ENCODE measurements around the gene CACNA1C. TPM values are rescaled to one million over a fixed set of nuclear protein-coding genes. Genes with fewer than 3 reads are reported as not detected.

CACNA1C gene
- total RNA-seq, 1 donor from 2014 or later = 1.5 TPM

DNA sequence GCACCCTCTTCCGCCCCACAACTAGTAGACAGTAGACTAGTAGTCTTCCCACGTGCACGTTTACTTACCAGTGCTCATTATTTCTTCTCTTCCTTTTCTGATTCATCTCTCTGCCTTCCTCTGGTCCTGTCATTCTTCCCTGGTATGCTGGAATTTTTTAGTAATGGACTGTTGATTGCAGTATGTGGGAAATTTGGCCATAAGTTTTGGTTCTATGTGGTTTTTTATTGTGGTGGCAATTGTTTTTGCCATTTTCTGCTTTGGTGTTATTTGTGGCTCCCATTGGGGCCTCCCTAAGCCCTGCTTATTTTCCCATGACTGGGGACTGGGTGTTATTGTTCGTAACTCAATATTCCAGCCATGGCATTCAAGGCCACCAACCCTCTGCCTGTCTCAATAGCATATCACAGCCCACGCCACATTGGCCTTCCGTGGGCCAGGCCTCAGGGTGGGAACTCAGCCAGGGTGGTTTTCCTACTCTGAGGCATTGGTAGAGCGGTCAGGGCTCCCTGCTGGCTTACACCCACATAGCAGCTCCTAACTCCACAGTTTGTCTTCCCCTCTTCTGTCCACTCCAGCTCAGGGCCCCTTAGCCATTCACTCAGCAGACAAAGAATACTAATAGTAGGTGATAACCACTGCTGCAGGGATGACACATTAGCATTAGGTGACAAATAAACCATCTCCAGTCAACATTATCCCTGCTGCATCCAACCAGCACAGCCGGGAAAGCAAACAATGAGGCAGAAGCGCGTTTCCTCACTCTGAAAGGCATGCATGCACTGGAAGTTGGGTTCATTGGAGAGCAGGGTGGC lies 321.5 kb downstream of the CACNA1C start:
- DNase-seq = no peak

DNA sequence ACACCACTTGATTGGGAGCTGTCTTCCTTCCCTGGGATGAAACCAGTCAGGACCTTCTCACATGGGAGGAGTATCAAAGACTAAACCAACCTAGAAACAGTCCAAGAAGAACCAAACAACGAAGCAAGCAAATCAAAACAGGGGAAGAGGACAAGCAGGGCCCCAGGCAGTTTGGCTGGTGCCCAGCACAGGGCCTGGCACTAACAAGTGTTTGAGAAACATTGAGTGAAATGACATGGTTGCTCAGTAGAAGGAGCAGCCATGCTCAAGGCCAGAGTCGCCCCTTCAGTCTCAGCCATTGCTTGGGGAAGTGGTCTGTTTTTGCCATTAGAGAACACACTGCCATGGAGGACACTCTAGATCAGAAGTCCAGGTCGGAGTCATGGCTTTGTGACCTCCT lies 323.1 kb downstream of the CACNA1C start:
- no peak for DNase-seq

DNA sequence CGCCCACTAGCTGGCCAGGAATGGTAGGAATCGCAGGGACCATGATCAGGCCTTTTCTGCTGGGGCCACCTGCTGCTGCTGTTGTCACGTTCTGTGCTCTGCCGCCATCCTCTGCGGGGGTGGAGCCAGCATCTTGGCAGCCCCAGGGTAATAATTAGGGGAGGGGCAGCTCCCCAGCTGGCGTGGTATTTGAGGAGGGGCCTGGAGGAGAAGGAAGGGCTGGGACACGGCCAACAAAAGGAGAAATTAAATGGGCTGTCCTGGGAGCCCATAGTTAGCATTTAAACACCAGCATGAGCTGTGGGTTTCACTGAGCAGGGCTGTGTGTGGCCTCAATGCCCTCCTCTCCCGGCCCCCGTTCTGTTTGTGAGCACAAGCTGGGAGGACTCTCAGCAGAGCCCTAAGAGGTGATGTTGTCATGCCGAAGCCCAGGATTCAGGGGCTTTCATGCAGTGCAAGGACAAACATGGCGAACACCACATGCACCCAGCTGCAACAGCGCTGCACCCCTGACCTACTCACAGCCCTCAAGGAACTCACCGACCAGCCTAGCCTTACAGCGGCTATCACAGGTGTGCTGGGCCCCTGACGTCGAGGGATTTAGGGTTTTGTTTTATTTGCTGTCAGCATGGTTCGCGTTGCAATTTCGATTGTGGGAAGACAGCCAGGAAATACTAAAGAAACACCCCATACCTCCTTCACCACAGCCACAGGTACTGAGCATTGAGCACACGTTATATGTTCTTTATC lies 324.3 kb downstream of the CACNA1C start:
- no peak for DNase-seq

DNA sequence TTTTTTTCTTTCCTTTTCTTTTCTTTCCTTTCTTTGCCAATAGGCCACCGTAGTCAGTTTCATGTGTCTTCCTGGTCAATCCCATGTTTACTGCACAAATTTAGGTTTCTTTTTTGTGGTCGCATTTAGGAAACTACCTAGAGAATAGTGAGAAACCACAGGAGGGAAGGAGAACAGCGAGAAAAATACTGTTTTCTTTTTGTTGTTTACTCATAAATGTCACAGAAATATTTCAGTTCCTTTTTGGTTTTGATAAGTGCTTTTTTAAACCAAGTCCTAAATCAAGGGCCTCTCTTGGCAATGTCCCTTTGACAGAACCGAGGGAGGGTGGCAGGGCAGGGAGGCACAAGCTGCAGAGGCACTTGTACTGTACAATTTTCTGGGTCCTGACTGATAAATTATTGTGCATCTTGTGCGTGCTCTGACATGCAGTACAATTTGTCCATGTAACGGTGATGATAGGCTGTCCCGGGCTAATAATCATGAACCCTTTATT lies 326.1 kb downstream of the CACNA1C start:
- no peak for DNase-seq

DNA sequence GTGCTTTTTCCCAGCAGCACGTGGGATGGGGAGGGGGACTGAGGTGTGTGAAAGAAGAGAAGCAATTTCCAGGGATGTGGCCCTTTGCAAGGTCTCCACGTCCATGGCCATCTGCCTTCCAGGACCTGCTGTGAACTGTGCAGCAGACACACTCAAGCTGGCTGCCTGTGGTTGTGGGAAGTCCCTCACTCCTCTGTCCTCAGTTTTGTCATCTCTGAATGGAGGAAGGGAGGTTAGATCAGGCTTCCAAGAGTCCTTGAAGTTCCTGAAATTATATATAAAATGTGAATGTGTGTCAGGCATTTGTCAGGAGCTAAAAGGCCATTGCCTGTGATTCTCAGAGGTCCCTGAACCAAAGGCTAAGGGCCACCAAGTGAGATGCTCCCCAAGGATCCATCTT lies 328.2 kb downstream of the CACNA1C start:
- no peak for DNase-seq

DNA sequence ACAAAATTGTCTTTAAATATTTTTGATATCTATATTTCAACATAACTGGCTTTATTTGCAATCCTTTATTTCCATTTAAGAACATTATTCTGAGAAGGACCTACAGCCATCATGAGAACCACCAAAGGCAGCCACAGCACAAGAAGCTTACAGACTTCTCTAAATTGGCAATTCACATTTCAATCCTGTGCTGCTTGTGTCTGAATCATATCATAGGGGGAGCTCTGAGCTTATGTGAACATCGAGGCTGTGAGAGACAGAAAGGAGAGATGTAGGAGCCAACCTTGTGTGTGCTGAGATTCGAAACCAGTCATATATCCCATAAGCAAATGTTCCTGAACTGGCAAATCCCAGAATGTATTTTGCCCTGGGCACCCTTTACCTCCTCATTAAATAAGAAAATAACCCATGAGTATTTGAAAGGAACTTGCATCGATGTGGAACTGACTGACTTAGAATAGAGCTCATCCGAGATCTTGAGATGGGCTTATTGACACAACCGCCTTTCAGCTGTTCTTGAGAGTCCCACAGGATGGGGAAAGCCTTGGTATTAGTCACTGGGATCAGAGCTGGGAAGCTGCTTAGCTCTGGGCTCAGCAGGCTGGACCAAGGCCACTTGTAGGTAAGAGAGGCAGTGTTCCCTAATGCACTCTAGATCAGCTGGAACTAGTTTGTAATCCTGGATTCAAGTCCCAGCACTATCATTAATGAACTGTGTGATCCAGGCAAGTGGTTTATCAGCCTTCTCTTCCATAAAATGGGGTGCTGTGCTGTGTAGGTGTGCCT lies 329.8 kb downstream of the CACNA1C start:
- no peak for DNase-seq

DNA sequence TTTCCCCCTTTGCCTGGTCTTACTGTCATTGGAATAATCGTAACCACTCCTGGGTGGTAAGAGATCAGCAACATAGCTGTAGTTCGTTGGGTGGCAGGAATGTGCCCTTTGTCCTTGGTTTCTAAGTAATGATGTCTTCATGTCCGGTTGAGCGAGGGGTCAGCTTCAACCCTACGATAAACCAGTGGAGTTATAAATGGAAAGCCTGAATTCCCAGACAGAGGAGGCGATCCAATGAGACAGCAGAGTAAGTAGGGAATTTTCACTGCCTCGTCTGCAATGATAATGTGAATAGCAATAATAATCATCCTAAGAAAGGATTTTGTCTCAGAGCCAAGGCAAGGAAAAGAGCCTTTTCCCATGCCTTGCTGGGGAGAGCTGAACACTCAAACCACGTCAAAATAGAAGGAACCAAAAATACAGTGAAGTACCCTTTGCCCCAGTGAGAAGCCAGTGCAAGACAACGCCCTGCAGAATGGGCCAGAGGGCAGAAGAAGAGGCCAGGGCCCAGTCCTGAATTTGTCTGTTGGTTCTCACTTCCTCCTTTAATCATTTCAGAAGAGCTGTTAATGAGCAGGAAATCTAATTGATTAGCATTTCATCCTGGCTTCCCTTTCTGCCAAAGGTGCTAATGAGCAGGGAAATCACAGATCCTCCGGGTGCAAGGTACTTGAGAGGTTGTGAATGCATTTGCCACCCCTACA lies 330.7 kb downstream of the CACNA1C start:
- no peak for DNase-seq

DNA sequence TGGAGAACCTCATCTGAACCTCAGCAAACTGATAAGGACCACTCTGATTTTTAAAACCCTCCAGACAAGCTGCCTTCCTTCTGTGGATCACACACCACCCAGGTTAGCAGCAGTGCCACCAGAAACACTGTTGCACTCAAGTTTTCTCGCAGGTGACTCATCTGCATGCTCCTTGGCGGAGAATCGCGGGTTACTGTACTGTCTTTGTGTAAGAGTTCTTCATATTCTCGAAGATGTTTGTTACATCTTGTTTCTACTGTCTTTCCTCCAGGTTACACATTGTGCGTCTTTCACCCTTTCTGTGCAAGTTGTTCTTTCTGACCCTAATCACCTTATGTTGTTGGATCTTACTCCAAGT lies 331.2 kb downstream of the CACNA1C start:
- no peak for DNase-seq

DNA sequence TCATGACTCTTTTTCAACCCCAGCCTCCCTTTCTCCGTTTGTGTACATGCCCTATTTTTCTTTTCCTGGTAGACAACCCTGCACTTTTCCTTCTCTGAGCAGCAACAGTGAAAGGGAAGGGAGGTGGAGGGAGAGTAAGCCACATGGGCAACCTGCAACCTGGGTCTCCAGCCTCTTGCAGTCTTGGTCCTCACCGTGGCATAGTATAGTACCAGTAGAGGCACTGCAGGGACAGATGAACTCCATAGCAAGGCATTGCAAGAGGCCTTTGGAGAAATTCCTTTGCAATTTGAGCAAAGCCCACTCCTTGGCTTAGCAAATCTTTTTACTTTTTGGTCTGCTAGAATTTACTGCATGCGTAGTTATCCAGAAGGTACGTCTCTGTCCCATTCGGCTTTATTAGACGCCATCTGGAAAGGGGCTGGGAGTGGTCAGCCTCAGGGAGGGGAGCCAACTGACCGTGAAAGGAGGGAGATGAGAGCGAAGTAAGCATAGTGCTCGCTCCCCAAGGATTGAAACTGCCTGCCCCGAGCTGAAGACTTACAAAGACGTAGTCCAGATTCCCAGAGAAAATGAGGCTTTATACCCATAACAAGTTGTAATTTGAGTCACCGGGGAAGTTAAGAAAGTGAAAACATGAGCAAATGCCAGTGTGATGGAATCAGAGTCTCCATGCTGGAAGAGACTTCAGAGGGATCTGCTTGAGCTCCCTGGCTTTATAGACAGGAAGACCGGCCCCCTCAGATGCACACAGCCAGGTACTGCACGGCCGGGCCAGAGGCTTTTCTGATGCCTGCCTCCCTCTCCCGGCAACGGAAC lies 332.0 kb downstream of the CACNA1C start:
- DNase-seq = no peak

DNA sequence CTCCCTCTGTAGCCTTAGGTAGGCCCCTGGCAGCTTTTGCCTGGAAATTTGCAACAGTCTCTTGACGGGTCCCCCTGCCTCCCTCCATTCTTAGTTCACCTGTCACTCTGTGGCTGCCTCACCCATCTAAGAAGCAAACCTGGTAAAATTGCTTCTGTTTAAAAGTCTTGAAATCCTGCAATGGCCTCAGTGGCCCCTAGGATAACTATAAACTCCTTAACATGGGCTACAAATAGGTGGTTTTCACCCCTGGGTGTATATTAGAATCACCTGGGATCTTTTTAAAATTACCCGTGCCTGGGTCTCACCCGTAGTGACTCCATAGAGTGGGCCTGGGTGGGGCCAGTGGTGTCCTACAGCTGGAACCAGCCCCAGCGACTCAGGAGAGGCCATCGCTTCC lies 332.7 kb downstream of the CACNA1C start:
- DNase-seq = no peak

DNA sequence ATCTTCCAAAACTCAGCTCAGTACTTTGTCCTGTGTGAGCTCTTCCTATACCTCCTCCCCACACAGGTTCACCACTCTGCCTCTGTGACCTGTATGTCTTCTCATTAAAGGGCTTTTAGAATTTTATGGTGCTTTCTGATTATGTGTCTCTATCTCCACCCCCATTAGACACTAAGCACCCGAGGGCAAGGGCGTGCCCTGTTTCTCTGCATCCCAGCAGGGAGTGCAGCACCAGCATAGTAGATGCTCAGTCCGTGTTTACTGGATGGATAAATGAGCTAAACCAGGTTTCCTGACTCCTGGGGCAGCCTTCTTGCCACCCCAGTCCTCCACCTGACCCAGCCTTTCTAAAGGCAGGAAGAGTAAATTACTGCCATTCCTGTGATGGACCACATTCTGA lies 333.8 kb downstream of the CACNA1C start:
- no peak for DNase-seq

DNA sequence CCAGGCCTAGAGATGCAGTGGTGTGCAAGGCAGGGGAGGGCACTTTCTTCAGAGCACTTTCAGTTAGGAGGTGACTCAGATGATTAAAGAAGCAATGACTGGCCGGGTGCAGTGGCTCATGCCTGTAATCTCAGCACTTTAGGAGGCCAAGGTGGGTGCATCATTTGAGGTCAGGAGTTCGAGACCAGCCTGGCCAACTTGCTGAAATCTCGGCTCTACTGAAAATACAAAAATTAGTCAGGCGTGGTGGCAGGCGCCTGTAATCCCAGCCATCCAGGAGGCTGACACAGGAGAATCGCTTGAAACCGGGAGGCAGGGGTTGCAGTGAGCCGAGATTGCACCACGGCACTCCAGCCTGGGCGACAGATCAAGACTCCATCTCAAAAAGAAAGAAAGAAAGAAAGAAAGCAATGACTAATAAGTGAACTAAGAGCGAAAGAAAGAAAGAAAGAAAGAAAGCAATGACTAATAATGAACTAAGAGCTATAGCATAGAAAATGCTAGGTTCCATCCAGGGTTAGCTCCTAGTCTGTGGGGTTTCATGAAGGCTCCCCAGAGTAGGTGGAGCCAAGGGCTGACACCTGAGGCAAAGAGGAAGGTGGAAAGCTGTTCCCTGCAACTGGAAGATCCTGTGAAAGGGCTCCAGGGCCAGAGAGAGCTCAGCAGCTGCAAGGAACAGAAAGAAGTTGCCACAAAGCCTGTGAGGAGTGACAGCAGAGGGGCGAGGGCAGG lies 334.5 kb downstream of the CACNA1C start:
- DNase-seq = no peak

DNA sequence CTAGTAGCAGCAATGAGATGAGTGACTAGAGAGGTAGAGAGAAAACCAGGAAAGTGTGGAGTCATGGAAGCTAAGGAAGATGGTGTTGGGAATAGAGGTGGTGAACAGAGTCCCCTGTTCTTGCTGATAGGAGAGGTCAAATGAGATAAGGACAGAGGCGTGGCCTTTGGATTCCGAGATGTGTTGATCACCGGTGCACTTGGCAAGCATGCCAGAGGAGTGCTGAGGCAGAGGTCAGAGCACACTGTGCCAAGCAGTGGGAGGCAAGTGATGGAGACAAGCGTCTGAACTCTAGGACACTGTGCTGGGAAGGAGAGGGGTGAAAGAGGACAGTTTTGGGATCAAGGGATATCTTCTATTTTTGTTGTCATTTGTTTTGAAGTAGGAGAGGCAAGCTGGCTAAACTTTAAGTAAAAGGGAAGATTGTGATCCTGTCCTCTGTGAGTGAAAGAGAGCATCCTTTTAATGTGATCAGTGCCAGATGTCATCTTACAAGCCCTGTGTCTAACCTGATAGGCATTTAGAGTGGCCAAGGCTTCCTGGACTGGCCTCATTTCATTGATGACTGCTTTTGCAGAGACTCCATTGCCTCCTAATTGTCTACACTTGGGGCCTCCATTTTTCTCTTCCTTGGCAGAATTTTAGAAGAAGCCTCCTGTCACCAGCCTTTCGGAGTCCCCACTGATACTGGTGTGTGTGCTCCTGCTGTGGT lies 336.4 kb downstream of the CACNA1C start:
- DNase-seq = no peak

DNA sequence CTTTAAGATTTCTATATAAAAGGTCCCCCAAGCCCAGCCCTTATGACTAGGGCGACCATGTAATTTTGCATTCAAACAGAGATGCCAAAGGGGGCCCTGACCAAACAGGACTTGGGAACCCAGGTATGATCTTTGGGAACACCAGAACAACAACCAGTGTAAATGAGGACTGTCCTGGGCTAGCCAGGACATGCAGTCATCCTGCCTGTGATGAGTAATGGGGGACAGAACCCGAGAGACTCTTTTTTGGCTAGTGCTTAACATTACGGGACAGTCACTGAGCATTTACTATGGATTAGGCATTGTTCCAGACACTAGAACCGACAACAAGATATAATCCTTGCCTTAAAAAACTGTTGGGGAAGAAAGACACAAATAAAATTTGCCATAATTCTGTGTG lies 337.3 kb downstream of the CACNA1C start:
- DNase-seq = no peak

DNA sequence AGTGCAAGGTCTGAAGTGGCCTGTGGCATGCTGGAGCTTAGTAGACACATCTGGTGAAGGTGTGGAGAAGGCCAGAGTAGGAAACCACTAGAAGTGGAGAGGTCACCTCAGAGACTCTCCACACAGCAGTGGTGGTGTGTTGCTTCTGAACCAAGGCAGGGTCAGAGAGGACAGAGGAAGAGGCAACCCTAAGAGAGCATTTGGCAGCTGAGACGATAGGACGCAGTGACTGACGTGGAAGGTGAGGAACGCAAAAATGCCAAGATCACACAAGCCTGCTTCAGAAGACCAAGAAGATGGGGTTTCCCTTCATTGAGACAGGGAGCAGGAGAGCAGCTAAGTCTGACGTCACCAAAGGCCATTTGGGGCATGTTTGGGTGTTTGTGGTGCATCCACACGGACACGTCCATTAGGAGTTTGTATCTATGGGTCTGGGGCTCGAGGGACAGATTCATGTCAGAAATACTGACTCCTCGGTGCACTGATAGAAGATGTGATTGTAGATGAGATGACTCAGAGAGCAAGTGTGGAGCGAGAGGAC lies 338.1 kb downstream of the CACNA1C start:
- no peak for DNase-seq

DNA sequence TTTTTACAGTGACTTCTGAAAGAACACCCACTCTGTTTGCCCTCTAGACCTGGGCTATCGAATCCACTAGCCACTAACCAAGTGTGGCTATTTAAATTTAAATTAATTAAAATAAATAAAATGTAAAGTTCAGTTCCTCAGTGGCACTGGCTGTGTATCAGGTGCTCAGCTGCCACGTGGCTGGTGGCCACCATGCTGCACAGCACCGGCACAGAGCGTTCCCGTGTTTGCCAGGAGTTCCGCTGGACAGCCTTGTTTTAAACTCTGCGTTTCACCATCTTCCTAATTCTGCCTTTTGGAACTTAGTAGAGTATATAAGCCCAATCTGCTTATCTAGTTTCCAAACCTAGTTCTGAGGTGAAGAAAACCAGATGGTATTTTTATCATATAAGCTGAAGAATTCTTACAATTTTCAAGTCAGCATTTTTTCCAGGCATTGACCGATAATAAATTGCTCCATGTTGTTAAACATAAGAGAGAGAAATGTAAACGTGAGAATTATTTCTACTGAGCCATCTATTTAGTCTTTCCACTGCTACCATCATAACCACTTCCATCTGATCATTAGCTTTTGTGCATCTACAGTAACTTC lies 339.0 kb downstream of the CACNA1C start:
- DNase-seq = no peak

DNA sequence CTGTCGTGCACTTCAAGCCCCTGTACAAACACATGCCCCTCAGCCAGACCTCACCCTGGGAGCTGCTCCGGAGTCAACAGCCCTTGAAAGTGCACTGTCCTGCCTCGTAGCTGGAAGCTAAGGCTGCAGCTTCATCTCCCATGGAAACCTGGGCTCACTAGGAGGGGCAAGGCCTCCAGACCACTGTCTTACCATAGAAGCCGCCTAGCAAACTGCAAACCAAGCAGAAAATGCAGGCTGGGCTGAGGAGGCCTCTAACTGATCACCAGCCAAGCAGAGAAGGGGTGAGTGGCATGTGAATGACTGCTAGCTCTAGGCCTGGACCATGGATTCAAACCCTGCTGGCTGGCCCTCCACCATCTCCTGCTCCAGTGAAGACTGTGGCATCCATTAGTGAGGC lies 340.2 kb downstream of the CACNA1C start:
- no peak for DNase-seq

DNA sequence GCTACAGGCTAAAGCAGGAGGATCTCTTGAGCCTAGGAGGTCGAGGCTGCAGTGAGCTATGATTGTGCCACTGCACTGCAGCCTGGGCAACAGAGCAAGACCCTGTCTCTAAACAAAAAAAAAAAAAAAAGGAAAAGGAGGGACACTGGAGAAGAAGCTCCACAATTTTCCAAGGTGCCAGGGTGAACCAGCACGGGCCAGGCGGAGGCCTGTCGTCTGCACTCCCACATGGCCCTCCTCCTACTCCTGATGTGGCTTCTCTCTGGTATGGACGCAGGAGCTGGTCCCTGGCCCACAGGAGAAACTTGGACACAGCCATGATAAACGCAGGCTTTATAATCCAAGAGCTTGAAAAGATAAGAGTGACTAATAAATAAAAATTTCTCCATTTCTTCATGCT lies 341.2 kb downstream of the CACNA1C start:
- no peak for DNase-seq

DNA sequence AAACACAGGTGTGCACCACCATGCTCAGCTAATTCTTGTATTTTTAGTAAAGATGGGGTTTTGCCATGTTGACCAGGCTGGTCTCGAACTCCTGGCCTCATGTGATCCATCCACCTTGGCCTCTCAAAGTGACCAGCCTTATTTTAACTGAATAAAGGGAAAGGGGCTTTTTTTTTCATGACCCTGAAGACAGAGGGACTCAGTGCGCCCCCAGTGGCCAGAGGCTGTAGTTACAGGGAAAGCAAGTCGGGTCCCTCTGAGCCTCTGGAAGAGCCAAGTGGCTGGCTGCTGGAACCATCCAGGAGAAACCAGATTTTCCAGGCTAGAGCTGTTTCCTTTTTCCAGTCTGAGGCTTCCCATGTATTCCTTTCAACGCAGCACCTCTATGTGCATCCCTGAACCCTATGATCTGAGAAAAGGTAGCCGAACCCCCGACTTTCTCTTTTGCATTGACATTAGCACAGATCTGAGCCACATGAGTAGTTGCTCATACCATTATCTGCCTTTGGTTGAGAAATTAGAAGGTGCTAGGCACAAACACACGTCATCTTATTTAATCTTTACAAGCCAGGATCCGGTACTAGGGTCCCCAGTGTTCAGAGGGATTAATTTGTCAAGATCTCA lies 342.7 kb downstream of the CACNA1C start:
- peak; percentile 65 for DNase-seq
